SK-N-DZ (cell line): Measurements from ENCODE around the gene GLP2R. TPM values are rescaled to one million over a fixed set of nuclear protein-coding genes. Genes with fewer than 3 reads are reported as not detected.
"Not testable (repeated sequence)": the region's sequence is repeated elsewhere in the genome, so short reads cannot be mapped to it uniquely, and the experiment has no call there.

ENCODE experiments used
- DNase-seq: peaks from one replicate; pipeline ENCODE4 v3.0.0-alpha.2; 2015; ENCODE audit warnings: low spot score
- polyA plus RNA-seq, 2 experiments: library from polyadenylated mRNA; depleted of rRNA; stranded (reverse); fragments of >200 nt; gene quantifications; 2 replicates each; pipeline ENCODE4 v1.2.3, GENCODE V29; 2014

Gene GLP2R, protein sequence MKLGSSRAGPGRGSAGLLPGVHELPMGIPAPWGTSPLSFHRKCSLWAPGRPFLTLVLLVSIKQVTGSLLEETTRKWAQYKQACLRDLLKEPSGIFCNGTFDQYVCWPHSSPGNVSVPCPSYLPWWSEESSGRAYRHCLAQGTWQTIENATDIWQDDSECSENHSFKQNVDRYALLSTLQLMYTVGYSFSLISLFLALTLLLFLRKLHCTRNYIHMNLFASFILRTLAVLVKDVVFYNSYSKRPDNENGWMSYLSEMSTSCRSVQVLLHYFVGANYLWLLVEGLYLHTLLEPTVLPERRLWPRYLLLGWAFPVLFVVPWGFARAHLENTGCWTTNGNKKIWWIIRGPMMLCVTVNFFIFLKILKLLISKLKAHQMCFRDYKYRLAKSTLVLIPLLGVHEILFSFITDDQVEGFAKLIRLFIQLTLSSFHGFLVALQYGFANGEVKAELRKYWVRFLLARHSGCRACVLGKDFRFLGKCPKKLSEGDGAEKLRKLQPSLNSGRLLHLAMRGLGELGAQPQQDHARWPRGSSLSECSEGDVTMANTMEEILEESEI
- polyA plus RNA-seq (2014; cell fraction: cytosol; rRNA removed), result not detected in 2 replicates
- polyA plus RNA-seq (2014; cell fraction: nucleus; rRNA removed), result not detected in 2 replicates

DNA sequence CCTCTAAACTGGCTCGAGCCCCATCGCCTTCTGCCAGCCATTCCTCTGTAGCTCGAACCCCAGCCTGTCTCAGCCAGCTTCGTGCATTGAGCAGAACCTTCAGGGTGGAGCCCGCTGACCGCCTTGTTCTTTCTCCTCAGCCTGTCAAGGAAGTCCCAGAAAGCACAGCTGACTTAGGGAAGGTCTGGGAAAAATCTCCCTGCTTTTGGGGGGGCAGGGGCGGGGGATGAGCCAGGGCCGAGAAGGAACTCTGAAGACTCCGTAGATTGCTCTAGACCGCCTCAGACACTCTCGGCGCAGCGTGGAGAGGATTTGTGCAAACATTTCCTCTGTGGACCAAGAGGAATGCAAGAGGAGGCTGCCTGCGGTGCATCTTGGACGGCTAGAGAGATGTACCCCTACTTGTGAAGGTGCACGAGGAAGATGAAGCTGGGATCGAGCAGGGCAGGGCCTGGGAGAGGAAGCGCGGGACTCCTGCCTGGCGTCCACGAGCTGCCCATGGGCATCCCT lies at the start of gene GLP2R:
Gene GLP2R, plus strand, starts transcription at position 284 of the 510 bp plus-strand sequence. Its CDS starts 140 bp downstream, at position 424.
- DNase-seq, result no peak

GRCh38 chr17:9776911-9777310 lies 48.8 kb upstream of the GLP2R start:
- no peak for DNase-seq

GRCh38 chr17:9780552-9780951 lies 45.2 kb upstream of the GLP2R start:
- no peak for DNase-seq

DNA sequence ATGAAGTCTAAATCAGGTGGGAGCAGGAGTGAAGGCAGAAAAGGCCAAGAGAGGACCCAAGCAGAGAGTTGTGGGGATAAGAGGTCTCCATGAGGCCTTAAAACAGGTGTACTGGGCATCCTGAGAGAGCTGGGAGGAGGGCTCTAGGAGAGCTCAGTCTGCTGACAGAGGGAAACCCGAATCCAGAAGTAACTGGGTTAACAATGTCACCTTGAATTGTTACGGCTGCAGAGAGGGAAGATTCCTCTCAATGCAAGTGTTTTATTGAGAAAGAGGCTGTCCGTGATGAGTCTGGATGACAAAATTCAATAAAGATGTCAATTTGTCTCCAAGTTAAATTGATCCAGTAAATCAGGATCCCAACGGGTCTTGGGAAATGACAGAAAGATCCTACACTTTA lies 42.7 kb upstream of the GLP2R start:
- DNase-seq, result no peak

DNA sequence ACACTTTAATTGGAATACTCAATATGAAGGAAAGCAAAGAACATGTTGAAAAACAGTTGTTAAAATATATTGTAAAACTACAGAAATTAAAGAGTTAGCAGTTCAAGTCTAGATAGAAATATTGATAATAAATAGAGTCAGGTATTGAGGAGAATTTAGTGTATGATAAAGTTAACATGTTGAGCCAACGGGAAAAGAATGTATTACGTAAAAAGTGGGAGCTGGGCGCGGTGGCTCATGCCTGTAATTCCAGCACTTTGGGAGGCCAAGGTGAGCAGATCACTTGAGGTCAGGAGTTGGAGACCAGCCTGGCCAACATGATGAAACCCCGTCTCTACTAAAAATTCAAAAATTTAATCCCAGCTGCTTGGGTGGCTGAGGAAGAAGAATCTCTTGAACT lies 42.3 kb upstream of the GLP2R start:
- DNase-seq, result not testable (repeated sequence)

GRCh38 chr17:9784544-9784943 lies 41.2 kb upstream of the GLP2R start:
- no peak for DNase-seq

DNA sequence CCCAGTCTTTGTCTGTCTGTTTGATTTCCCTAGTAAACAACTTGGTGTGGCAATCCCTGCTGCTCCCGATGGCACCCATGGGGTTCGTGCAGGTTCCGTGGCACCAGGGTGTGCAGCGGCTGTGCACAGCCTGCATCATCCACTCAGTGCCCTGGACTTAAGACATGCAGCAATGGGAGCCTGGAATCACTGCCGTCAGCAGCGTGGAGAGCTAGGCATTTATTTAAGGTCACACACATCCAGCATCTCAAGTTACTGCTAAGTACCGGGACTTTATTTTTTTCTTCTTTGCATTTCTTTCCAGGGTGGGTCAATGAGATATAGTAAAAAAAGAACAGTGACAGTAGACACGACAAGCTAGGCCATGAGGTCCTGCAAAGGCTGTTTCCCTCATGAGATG lies 37.1 kb upstream of the GLP2R start:
- DNase-seq, result no peak

GRCh38 chr17:9790316-9790715 lies 35.4 kb upstream of the GLP2R start:
- DNase-seq, result no peak

- DNase-seq, result no peak
Observed at GRCh38 chr17:9790889-9791876, 34.5 kb upstream of the GLP2R start, which contains the start of gene DHRS7C. TSS of gene DHRS7C (minus strand) at chr17:9791592. CDS start at chr17:9791284, 308 bp downstream.

DNA sequence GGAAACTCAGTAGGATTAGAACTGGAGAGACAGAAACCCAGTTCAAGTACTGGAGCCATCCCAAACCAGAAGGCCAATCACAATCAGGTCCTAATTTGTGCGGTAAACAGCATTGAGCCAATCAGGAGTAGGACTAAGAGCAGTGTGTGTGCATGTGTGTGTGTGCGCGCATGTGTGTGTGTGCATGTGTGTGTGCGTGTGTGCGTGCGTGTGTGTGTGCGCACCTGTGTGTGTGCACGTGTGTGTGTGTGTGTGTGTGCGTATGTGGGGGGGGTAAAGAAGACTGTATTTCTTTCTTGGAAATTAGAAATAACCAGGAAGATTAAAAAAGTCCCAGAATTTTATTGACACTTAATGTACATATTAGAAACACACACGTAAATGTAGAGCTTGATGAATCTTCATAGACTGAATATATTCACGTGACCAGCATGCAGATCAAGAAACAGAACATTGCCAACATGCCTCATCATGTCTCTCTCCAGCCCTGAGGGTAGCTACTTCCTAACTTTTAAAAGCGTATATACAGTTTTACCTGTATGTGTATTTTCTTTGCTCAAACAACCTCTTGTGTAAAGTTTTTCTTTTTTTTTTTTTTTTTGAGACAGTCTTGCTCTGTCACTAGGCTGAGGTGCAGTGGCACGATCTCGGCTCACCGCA lies 33.4 kb upstream of the GLP2R start:
- DNase-seq, result no peak

DNA sequence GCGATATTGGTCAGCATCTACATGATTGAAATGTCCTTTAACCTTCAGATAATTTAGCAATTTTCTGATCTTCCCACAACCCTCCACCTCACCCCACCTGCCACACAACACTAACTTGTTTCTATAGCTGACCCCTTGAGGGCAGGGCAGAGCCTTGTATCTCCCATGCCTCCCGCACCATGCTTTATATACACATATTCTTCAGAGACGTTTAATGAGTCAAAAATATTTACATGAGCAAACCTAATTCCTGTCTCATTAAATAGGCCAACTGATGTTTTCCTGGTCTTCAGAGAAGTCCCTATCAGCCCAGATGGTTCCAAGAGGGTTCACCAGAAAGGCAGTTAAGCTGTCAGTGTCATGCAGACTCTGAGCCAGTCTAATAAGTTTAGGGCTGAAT lies 27.7 kb upstream of the GLP2R start:
- no peak for DNase-seq

DNA sequence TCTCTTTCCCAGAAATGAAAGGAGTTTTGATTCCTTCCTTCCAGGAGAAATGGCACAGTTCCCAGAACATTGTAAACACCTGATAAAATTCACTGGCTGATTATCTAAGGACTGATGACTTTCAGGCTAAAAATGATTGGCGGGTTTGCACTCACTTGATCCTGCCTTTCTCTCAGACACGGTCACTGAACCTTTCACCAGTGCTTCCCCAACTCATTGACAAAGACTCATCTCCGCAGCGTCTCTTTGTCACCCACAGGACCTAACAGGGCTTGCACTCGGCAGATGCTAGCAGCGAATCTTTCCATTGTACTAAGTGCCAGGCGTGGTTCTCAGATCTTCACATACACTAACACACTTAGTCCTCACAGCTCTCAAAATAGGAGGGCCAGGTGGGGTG lies 27.0 kb upstream of the GLP2R start:
- DNase-seq, result no peak

GRCh38 chr17:9801505-9801904 lies 24.2 kb upstream of the GLP2R start:
- no peak for DNase-seq

DNA sequence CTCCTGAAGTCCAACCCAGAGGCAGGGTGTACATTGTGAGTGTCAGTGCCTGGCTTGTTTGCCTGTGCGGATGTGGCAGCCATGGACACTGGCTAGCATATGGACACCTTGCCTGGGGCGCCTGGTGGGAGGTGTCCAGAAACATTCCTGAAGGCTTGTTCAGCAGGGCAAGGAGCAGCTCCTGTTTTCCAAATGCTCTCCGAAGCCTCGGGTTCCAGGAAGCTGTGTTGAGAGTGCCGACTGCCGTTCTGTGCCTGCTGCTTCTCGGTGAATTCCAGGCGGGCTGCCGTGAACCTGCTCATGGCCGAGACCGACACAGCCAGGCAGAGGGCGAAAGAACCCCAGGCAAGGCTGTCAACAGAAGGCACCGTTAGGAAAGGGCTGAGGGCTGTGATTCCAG lies 23.4 kb upstream of the GLP2R start:
- no peak for DNase-seq

DNA sequence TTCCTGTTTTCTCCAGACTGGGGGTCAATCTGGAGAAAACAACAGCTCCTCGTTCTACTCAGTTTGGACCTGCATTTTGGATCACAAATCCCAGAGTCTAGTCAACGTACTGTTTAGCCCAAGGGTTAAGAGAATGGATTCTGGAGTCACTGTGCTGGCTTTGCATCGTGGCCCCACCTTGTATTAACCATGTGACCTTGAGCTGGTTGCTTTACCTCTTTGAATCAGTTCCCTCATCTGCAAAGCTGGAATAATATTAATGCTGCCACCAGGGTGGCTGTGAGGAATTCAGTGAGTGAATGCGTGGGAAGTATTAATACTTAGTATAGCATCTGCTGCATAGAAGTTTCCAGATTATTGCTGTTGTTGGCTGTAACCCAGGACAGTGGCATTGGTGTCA lies 23.0 kb upstream of the GLP2R start:
- DNase-seq, result no peak

- no peak for DNase-seq
Observed at GRCh38 chr17:9805769-9806168, 20.0 kb upstream of the GLP2R start.

GRCh38 chr17:9806699-9807098 lies 19.0 kb upstream of the GLP2R start:
- no peak for DNase-seq

DNA sequence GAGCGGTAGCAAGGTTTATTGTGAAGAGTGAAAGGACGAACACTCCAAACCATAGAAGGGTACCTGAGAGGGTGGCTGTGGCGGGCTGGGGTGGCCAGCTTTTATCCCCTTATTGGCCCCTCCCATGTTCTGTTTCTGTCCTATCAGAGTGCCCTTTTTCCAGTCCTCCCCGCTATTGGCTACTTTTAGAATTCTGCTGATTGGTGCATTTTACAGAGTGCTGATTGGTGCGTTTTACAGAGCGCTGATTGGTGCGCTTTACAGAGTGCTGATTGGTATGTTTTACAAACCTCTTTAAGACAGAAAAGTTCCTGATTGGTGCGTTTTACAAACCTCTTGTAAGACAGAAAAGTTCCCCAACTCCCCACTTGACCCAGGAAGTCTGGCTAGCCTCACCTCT lies 16.3 kb upstream of the GLP2R start:
- no peak for DNase-seq

DNA sequence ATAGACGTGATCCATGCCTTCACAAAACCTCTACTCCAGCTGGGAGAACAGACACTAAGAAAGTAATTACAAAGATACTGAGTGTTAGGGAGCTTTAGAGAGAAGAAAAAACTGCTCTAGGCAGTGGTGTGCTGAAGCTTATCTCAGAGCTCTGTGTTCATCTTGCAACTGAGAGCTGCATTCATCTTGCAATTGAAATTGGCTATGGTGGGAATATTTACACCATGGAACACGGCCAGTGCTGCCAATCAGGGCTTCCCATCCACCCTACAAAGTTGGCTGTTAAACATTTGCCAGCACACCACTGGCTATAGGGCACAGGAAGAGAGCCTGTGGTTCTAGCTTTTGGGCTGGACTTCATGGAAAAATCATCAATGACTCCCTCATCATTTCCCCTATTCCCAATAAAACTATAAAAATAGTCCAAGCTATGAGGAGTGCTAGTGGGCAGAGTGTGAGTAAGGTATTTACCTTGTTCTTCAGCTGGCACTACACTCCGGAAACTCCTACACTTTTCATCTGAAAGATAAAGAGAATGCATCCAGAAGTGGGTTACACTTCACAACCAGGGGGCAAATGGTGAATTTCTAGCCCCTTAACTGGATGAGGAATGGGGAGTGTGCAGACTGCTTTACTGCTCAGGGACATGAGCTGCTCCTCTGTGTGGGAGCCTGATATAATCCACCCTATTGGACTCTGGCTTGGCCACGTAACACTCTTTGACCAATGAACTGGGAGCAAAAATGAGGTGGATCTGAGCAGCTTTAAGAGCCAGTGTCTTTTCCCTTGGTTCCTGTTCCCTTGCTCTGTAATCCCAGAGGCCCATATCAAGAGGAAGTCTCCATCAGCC lies 15.4 kb upstream of the GLP2R start:
- DNase-seq, result no peak

DNA sequence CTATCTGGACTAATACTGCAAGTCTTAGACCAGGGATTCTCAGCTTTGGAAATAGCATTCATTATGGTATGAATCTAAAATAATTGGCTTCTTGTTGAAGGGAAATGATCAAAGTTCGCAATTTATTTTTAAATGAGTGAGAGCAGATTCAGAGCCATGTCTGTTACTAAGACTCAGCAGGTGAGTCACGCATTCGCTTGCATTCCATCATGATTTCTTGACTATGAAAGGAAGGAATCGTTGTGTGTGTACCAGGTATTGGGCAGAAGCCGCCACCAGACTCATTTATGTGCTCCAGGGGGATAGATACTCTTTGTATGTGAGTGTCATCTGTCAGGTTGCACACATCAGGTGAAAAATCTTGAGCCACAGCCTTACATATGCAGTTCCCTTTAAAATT lies 14.6 kb upstream of the GLP2R start:
- no peak for DNase-seq
